Measurements from ENCODE around the gene SLC39A6.

GRCh38 chr18:36177913-36178312 is 48.8 kb upstream of the SLC39A6 start:
- TF ChIP-seq POLR2A (IDR thresholded peaks at IDR 0.05; ENCODE audit: low read length) (no peak), GATA1 (IDR thresholded peaks at IDR 0.05; ENCODE audit: low read depth, low read length) (no peak)

Measured in erythroblast (primary cell).